Measurements from ENCODE around the gene BCAS3. TPM values are rescaled to one million over a fixed set of nuclear protein-coding genes. Genes with fewer than 3 reads are reported as not detected.
"Not testable (repeated sequence)": the region's sequence is repeated elsewhere in the genome, so short reads cannot be mapped to it uniquely, and the experiment has no call there.

Gene BCAS3
- total RNA-seq, 2 donors from 2014 or later: 12.0 to 15.6 TPM

DNA sequence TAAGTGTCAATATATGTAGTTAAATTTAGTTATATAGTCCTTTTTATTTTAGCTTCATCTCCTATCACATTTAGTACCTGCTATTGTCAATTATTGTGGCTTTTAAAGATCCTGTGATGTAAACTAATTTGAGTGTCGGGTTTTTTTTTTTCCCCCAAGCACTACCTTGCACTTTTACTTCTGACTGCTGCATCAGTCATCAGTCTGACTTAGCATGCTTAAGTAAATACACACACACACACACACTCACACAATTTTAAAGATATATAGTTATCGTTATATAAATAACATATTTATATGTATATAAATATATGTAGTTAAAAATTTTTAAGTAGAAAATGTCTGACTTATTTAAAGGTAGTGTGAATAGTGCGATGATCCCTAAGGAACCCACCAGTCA is 127.2 kb downstream of the BCAS3 start:
- peaks cover under 1% of the 10 kb centered on the region for H3K36me3 ChIP-seq
- no peaks in the 10 kb centered on the region for H3K27me3 ChIP-seq
- no peak overlapping the region for H3K4me3 ChIP-seq
- no peak overlapping the region for H3K27ac ChIP-seq
- TF ChIP-seq CTCF (IDR thresholded peaks at IDR 0.05): no peak
- no peaks in the 10 kb centered on the region for H3K4me1 ChIP-seq
- no peaks in the 10 kb centered on the region for H3K9me3 ChIP-seq
- no peak for DNase-seq (ENCODE audit: low spot score)

DNA sequence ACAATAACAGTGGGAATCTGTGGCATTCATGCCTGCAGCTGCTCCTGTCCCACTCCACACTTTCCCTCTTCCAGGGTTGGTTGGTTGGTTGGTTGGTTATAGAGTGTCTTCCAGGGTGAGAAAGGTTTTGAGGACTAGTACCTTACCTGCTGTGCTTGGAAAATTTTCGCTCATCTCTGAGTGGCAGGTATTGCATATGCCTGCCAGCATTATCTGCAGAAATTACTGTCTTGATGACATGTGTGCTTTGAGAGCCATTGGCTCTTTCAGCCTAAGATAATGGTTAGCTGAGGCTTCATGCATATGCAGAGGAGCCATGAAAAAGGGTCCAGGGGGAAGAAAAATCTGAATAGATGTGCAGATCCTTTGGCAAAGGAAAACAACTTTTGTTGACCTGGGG is 131.8 kb downstream of the BCAS3 start:
- Histone ChIP-seq H3K36me3 (peaks cover 3% of the 10 kb centered on the region), H3K27me3 (no peaks in the 10 kb centered on the region), H3K27ac (no peak overlapping the region), H3K4me1 (no peaks in the 10 kb centered on the region), H3K4me3 (no peak overlapping the region), H3K9me3 (peaks cover 0 to 27% of the 10 kb centered on the region in 2 donors)
- DNase-seq (ENCODE audit: low spot score): no peak
- TF ChIP-seq CTCF (IDR thresholded peaks at IDR 0.05): no peak

GRCh38 chr17:60814941-60815340 is 137.3 kb downstream of the BCAS3 start:
- not testable (repeated sequence) for DNase-seq (ENCODE audit: low spot score); H3K4me3 ChIP-seq; H3K27ac ChIP-seq; H3K4me1 ChIP-seq; H3K36me3 ChIP-seq; H3K27me3 ChIP-seq
- peaks cover 0 to 27% of the 10 kb centered on the region in 2 donors for H3K9me3 ChIP-seq

DNA sequence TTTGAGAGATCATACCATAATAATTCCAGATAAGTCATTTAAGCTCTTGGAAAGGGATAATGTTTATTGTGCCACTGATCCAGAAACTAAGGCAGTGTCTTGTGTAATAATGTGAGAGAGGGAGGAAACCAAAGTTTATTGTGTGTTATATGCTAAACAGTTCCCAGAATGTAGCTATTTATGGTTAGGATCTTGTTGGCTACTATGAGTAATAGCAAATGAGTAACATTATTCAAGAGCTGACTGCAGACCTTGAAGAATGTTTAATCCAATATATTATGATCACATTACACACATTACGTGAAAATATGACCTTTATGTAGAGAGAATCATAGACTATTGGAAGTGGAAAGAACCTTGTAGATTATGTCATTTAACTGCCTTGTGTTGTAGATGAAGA is 139.5 kb downstream of the BCAS3 start:
- Histone ChIP-seq H3K4me3 (no peak overlapping the region), H3K4me1 (no peaks in the 10 kb centered on the region), H3K36me3 (no peaks in the 10 kb centered on the region), H3K27ac (no peak overlapping the region), H3K27me3 (no peaks in the 10 kb centered on the region), H3K9me3 (peaks cover 0 to 14% of the 10 kb centered on the region in 2 donors)
- TF ChIP-seq CTCF (IDR thresholded peaks at IDR 0.05): no peak
- no peak for DNase-seq (ENCODE audit: low spot score)

DNA sequence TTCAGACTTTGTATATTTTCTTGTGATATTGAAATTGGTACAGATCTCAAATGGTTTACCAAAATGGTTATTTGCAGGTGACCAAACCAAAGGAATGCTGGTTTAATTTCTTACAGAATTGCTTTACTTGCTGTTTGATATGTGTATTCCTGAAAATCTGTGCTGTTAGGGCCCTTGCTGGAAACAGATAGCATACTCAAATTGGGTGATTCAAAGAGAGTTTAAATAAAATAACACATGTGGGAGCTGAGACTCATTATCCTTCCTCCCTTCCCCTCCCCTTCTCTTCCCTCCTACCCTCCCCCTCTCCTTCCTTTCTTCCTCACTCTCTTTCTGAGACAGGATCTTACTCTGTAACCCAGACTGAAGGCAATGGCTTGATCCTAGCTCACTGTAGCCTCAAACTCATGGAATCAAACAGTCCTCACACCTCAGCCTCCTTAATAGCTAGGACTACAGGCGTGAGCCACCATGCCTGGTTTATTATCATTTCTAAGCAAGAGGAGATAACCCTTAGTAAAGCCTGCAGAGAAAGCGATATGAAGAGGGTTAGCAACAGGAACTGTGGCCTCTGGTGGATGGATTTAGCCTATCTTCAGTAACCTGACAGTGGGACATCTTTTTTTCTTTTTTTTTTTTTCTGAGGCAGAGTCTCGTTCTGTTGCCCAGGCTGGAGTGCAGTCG is 141.9 kb downstream of the BCAS3 start:
- no peaks in the 10 kb centered on the region for H3K27me3 ChIP-seq
- H3K36me3 ChIP-seq: no peaks in the 10 kb centered on the region
- H3K9me3 ChIP-seq: no peaks in the 10 kb centered on the region
- no peak overlapping the region for H3K27ac ChIP-seq
- no peak for DNase-seq (ENCODE audit: low spot score)
- H3K4me1 ChIP-seq: no peaks in the 10 kb centered on the region
- TF ChIP-seq CTCF (IDR thresholded peaks at IDR 0.05): no peak
- no peak overlapping the region for H3K4me3 ChIP-seq

- Histone ChIP-seq H3K9me3 (no peaks in the 10 kb centered on the region), H3K27ac (no peak overlapping the region), H3K4me1 (no peaks in the 10 kb centered on the region), H3K36me3 (no peaks in the 10 kb centered on the region), H3K27me3 (no peaks in the 10 kb centered on the region), H3K4me3 (no peak overlapping the region)
- DNase-seq (ENCODE audit: low spot score): no peak
- no peak for TF ChIP-seq CTCF (IDR thresholded peaks at IDR 0.05)
Measured at GRCh38 chr17:60823515-60823914, 145.9 kb downstream of the BCAS3 start.
